HG02870 (cell line): ENCODE results near the gene APBB2.

Source experiments
- ATAC-seq: cut with Tn5 transposase; IDR thresholded peaks from one replicate; pipeline ENCODE4 v1.9.1; 2021; ENCODE audit warnings: mild to moderate bottlenecking, moderate library complexity; ENCODE audit not compliant: unreplicated experiment

Gene APBB2

DNA sequence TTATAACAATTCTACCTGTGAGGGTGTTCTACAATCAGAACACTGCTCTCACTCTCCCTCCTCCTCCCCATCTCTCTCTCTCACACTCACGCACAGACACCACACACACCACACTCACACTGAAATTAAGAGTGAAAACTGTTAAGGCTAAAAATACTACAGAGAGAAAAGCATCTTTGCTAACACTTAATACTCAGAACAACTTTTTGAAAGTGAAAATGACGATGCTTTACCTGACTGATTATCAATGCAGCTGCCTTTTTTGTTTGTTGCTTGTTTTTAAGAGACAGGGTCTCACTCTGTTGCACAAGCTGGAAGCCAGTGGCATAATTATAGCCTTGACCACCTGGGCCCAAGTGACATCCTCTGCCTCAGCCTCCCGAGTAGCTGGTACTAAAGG, 222.4 kb downstream of the APBB2 start:
- peak; percentile 61 for ATAC-seq

DNA sequence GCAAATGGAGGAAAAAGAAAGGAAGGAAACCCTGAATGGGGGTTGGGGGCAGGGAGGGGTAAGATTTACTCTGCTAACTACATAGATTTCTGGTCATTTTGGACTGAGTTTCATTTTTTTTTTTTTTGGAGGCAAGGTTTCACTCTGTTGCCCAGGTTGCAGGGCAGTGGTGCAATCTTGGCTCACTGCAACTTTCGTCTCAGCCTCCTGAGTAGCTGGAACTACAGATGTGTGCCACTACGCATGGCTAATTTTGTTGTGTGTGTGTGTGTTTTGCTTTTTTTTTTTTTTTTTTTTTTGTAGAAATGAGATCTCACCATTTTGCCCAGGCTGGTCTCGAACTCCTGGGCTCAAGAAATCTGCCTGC, 223.5 kb downstream of the APBB2 start:
- no peak for ATAC-seq

DNA sequence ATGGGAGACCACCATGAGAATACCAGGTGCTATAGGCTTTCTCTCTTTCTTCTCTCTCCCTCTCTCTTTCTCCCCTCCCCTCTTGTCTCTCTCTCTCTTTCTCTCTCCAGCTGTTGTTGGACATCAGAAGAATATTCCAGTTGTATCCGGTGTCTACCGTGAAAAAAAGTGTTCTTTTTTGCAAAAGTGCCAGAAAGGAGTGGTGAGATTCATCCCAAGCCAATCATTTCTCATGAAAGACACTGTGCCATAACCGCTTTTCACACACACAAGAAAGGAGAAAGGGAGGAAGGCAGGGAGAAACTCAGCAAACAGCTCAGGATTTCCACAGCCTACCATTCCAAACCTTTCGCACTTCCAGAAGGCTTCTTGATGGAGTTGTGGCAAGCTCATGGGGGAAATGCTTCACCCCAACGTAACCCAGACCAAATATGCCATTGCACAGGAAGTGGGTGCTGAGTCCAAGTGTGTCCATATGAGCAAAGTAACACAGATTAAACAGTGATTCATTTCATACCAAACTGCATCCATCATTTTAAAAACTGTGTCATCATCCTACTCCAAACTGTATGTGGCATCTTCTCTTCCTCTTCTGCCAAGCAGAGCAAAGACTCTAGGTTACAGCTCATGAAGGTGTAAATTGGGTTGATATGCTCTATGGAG, 224.0 kb downstream of the APBB2 start:
- no peak for ATAC-seq

DNA sequence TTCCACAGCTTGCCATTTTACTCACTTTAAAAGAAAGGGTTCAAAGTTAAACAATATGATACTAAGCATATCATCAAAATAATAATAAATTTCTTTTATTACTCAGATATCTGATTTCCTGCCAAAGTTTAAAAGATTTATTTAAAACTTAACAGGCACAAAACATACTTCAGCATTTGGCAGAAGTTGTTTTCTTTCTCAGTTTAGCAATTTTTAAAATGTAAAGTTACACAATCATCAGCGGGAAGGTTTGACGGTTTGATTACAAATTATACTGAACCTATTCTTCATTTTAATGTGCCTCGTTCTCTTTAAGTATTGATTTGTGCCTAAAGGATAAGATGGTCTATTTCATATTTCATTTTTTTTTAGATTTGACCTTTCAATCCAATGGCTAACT, 227.2 kb downstream of the APBB2 start:
- no peak for ATAC-seq

DNA sequence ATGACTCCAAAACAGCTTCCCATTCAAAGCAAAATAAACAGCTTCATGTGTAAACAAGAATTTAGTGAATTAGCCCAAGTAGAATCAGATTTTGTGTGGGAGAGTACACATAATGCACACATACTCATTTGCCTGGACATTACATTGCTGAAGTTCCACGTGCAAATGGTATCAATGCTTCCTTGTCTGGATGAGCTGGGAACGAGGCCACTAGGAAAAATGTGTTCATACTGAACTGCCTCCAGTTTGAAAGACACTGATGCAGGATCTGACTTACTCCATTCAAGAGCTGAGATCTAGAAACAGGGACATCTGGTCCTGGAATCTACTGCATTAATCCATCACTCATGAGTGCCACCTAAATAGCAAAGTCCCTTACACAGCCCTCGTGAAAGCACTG, 228.0 kb downstream of the APBB2 start:
- ATAC-seq = no peak

DNA sequence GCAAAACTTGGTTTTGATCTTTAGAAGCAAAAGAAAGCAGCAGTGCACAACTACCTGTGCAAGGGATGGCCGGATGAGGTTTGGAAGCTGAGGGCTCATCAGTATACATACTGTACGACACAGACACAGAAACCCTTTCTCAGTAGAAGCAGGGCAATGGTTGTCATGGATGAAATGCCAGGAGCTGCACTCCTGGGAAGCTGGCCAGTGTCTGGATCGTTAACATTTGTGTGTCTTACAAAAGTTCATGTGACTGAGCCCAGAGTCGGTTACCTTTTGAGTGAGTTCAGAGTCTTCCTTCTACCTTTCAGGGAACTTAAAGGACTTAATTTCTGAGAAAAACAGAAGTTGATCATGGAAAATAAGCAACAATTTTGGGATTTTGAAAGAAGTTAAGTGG, 230.3 kb downstream of the APBB2 start:
- ATAC-seq = no peak

DNA sequence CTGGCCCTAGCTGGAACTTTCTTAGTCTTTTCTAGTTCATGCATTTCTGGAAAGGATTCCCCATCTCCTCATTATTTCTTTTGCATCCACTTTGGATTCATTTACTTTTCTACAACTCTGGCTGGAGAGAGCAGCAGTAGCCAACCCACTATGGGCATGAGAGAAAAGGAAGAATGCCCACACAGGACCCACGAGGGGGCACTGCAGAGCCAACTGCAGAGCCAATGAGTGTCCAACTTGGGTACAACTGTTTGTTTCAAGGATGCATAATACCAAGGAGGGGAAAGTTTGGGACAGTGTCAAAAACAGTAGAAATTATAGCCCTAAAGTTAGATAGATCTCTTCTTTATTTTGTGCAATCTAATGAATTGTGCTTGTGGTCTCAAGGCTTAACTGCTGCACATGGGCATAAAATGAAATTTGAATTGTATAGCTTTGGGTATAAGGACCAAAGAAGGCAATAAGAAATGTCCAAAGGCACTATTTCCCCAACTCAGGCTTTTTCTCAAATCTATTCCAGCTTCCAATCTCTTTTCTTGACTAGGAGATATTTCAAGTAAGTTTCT, 233.9 kb downstream of the APBB2 start:
- ATAC-seq = no peak

DNA sequence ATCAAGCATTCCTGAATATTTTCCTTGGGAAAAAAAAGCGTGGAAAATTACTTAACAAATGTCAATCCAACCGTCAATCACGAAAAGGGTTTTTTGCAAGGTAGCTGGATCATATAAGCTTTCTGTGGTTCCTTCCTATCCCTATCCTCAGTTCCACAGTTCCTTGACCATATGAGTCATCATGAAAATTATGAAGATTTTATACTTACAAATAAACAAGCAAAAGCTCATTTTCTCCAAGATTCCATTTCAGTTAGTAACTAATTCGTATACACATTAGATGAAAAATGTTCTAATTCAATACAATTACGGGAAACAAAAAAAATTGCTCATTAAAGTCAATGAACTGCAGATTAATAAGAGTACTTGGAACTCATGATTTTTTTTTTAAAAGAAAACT, 235.8 kb downstream of the APBB2 start:
- ATAC-seq = no peak

DNA sequence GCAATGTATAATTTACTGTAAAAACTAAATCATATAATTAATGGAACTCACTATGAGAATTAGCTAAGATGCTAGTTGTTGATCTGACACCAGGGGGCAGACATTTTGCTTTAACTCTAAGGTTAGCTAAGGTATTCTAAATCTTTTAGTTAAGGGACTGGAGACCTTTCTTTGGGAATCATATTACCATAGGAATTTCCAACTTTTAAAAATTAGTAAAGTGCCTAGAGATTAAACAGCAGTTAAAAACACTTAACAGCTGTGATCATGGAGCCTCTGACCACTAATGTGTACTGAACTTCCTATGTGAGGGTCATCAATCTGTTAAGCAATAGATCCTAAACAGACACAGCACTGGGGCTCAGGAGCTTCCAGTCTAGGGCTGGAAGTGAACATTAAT, 238.0 kb downstream of the APBB2 start:
- ATAC-seq = peak; percentile 59

DNA sequence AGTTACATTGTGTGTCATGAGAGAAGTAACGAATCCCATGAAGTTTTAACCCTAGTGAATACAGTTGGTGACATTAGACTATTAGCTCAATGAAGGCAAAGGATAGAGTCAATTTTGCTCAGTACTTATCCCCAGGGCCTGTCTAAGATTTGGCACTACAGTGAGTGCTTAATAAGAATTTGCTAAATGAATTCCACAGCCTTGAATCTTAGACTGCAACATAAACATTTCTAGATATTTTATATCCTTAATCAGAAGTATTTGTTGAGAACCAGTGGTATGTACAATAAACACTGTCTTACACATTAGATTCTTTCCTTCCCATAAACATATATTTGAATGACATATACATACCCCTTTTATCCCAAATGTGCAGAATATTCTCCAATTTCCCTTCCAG, 241.6 kb downstream of the APBB2 start:
- ATAC-seq = no peak

DNA sequence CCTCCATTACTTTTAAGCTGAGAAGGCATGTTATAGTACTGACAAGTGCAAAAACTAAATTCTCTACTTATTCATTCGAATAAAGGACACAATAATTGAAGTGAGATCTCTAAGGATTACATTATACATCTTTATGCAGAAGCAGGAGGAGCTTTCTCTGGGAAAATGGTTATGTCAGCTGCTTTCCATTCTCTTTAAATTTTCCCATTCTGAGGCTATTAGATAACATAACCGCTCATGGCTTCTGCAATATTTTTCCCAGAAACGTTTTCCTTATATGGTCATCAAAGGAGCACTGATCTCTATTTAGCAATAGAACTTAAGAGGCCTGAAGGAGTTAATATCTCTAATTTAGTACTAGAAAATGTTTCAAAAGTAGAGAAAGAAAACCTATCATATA, 243.0 kb downstream of the APBB2 start:
- no peak for ATAC-seq

DNA sequence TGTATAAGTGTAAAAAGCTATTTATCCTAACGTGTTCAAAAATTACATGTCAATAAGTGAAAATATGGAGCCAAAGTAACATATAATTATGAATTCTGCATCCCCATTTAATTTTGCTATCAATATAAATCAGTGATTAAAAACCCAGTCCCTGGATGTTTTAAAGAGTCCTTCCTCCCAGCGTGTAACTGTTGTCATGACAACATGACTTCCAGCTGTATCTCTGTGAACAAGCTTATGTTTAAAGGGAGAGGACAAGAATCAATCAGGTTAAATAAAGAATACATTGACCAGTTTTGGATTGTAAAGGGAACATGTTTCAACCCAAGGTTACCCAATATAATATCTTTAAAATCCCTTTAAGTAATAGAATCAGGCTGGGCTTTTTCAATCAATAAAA, 244.8 kb downstream of the APBB2 start:
- no peak for ATAC-seq

DNA sequence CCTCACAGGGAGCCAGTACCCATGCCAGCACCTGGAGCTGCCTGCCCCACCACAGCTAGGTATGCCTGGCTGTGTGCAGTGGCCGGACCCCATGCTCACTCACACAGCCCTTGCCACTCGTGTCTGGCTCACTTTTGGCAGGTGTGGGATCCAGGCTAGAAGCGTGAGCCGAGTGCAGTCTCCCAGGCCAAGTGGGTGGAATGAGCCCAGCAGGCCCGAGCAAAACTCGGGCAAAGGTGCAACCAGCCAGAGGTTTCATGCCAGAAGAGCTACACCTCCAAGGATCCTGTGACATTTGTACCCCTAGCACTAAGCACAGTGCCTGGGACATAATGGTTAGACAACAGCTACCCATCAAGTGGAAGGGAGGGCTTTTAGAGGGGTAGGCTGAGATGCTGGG, 246.8 kb downstream of the APBB2 start:
- no peak for ATAC-seq

DNA sequence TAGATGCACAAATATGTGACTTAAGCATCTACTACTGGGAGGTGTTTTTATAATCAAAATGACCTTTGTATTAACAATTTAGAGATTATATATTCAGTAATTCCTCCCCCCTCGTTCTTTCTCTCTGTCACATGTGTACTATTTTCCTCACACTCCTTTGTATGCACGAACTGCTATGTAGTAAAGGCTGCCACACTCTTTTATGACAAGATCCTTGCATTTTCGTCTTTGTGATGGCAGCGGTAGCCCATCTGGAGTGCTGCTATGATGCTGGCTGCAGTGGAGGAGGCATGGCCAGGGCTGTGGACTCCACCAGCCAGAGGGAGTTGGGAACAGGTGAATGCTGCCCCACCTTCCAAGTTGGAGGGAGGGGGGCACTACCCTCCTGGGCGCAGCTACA, 248.3 kb downstream of the APBB2 start:
- ATAC-seq = no peak

DNA sequence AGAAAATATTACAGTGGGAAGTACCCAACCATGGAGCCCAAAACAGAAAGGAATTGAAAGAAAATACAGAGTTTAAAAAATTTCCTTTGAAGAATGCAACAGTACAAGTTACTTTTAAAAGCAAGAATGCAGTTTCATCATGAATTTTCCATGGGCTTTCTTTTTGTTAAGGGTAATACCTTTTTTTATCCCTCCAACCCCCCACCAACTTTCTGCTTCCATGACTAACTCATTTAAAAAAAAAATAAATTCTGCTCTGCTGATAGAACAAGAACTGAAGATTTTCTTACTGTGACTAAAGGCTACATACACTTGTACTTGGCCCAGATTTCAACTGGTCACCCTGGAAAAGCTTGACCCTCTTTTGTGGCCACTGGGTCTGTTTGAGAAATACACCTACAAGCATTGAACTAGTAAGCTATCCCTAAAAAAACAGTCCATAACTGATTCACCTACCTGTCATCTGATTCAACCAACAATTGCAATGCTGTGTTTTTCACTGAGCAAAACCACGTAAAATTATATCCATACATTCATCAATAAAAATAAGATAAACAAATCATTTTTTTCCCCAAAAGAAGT, 250.4 kb downstream of the APBB2 start:
- no peak for ATAC-seq

DNA sequence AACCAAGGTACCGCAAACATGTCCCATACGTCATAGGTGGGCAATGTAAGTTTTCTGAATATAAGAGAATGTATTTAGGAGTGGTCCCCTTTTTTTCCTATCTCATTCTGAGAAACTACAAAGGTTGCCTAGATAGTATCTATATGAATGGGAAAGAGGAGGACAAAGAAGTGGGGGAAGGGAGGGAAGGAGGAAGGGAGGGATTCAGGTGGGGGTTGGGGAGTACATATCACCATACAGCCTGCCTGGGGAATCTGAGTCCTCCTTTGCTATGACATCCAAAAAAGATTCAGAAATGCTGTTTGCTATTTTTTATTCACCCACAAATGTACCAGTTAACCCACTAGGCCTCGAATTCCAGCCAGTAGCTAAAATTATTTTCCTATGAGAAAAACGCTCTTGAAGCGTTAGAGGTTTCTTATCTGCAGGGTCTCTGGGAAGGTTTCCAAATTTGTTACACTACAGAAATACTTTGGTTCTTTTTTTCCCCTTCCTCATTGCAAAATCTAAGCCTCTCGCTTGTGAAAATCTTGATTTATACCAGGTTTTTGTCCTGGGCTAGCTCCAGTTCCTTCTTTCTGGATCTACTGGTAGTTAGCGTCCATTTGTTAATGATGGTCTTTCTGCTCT, 251.7 kb downstream of the APBB2 start:
- ATAC-seq = no peak

DNA sequence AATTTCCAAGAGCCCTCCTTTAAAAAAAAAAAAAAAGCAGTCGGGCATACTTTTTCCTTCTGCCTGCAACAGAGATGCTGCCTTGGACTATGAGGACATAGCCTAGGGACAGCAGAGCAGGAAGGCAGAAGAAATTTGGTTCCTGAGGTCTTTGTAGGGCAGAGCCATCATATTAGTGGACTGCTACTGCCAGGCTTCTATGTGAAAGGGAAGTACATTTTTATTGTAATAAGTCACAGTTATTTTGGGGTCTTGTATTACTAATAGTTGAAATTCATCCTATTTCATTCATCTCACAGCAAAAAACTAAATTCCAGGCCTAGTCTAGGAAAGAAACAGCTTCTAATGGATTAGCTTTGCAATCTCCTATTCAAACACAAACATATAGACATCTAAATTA, 253.4 kb downstream of the APBB2 start:
- no peak for ATAC-seq

DNA sequence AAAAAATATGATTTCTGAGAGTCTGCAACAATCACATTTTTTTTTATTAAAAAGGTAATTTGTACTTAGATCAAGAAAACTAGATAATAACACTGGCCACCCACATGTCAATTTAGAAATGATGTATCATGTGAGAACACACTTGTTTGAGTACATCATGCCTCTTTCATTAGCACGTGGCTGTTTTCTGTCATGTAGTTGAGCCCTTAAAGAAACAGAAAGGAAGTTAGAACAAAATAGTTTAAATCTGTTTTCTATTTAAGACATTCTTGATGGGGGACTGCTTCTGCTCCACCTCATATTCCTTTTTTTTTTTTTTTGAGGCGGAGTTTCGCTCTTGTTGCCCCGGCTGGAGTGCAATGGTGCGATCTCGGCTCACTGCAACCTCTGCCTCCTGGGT, 257.1 kb downstream of the APBB2 start:
- no peak for ATAC-seq

DNA sequence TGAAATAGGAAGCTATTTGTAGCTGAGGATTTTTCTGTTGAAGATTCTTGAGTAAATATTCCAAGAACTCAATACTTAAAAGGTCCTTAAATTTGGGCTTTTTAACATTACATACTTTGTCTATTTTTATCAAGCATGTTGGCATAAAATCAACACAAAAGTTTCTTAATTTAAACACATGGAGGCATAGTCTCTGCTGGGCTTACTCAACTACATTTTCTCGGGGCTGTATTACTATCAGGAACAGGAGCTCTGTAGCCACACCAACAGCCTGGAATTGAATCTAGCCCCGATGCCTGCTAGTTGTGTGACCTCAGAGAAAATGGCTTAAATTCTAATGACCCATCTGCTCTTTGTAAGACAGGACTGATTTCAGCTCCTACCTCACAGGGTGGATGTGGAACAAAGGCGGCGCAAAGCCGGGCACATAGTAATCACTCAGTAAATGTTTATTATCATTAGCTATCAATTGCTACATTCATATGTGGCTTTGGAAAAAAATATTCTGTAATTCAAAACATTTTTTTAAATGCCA, 257.6 kb downstream of the APBB2 start:
- no peak for ATAC-seq

DNA sequence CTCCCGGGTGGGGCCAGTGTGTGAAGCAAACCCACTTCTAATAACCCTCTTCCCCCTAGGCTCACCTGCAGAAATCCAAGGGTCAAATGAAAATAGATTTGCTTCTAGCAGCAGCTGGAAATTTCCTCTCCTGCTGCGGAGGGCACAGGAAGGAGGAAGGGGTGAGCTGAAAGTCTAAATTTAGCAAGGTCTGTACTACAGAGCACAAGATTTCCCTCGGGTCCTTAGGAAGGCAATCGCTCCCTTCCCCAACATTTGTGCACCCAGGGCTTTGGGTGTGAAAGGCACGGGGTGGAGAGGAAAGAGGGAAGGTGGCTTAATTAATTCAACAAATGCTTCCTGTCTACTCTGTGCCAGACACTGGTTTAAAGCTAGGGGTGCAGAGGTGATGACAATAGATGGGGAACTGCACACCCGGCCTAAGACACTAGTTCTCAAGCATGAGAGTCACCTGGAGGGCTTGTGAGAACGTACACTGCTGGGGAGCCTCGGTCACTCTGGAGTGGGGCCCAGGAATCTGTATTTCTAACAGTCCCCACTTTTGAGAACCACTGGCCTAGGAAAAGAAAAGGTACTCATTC, 260.2 kb downstream of the APBB2 start:
- no peak for ATAC-seq

DNA sequence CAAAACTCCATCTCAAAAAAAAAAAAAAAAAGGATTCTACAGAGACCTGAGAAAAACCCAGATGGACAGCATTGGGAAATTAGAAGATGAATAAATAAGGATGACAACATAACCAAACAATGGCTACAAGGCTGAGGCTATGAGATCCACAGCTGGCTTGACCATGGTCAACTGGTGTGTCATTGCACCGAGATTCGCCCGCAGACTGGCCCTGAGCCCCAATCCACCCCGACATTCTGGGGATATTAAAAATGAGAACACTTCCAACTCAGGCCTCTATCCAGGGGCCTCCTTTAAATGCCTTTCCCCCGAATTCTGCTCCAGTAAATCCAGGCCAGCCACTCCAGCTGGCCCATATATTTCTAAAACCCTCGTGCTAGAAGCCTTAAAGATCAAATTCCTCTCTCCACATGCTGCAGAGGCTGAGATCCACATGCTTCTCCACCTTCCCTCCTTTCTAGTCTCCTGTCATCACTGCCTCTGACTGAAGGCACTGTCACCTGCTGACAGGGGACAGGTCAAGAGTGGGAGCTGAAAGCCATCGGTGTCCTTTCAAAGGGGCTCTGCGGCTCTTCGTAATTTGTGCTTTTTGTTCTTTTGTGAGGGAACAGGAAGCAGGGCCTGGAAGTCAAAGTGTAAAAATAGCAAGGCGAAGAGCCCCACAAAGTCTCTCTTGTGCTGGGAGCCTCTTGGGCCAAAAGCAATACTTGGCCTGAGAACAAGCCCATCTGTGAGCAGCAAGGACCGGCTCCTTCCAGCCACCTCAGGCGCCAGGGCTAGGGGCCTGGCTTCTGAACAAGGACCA, 260.9 kb downstream of the APBB2 start:
- no peak for ATAC-seq
